Adrenal gland (tissue), 12 donors: ENCODE data around the gene HPRT1. TPM values are rescaled to one million over a fixed set of nuclear protein-coding genes. Genes with fewer than 3 reads are reported as not detected.
"Not testable (repeated sequence)": the region's sequence is repeated elsewhere in the genome, so short reads cannot be mapped to it uniquely, and the experiment has no call there.

ENCODE experiments used
- DNase-seq, 7 donors: peaks; one replicate each; pipeline ENCODE4 v3.0.0-alpha.2; 2019 to 2020
- H3K27ac ChIP-seq, 5 donors: fragments of 200-600 bp; sonication (generic) in 4 of 5; 1 replicate in 3 of 5; 2 replicates in 2 of 5; pipeline versions ENCODE4 v1.5.1 to v1.8.0; 2016 to 2020; ENCODE audit warnings: mild to moderate bottlenecking in 1 of 5
- H3K27me3 ChIP-seq: fragments of 200-600 bp; 2 replicates; pipeline ENCODE4 v1.8.0; 2021
- H3K36me3 ChIP-seq, 2 donors: fragments of 200-600 bp; replicated peaks in 1 of 2; 1 replicate in 1 of 2; 2 replicates in 1 of 2; pipeline versions ENCODE4 v1.5.1 to v1.8.0; 2018 to 2022
- H3K4me1 ChIP-seq, 2 donors: fragments of 200-600 bp; replicated peaks in 1 of 2; 1 replicate in 1 of 2; 2 replicates in 1 of 2; pipeline versions ENCODE4 v1.5.1 to v1.8.0; 2018 to 2021
- H3K4me3 ChIP-seq, 4 donors: fragments of 200-600 bp; sonication (generic) in 3 of 4; one replicate each; pipeline ENCODE4 v1.5.1; 2016 to 2018
- H3K9me3 ChIP-seq, 3 donors: fragments of 200-600 bp; sonication (generic) in 1 of 3; replicated peaks in 1 of 3; 1 replicate in 2 of 3; 2 replicates in 1 of 3; pipeline versions ENCODE4 v1.5.1 to v1.8.0; 2016 to 2021
- CTCF ChIP-seq, 6 experiments: fragments of 450-650 bp in 4 of 6; fragments of 200-600 bp in 2 of 6; sonication (generic) in 1 of 6; IDR thresholded peaks; 1 replicate in 5 of 6; 2 replicates in 1 of 6; pipeline versions ENCODE4 v1.5.1 to v1.8.0; 2016 to 2021; ENCODE audit warnings: antibody characterized with exemption in 6 of 6, mild to moderate bottlenecking in 2 of 6, moderate library complexity in 1 of 6
- POLR2A ChIP-seq, 2 donors: fragments of 450-650 bp; IDR thresholded peaks; one replicate each; pipeline ENCODE4 v1.6.1; 2017; ENCODE audit warnings: antibody characterized with exemption in 2 of 2, mild to moderate bottlenecking in 2 of 2, moderate library complexity in 1 of 2
- WGBS, 4 donors: extraction: QIAGEN DNeasy Blood & Tissue Kit in 2 of 4; methylation state at CpG; one replicate each; pipeline versions ENCODE4 v1.1.5 to v1.1.7; 2013 to 2017; 5-methylcytosine and 5-hydroxymethylcytosine counted together
- intact Hi-C, 2 donors: fragments of 100-400 bp; cut with DNase I; formaldehyde crosslinking; loops; one replicate each; pipeline versions ENCODE4 v1.14.1 to v1.15.0; 2022 to 2023
- polyA plus RNA-seq, 3 donors: library from polyadenylated mRNA; stranded (reverse); fragments of 200-250 nt in 2 of 3; fragments of 350-450 nt in 1 of 3; fragmentation: Illumina TruSeq in 1 of 3; extraction: RNeasy Lipid Tissue Mini Kit (QIAGEN cat#74804) in 1 of 3; gene quantifications; one replicate each; pipeline ENCODE4 v1.2.3, GENCODE V29; 2013 to 2014
- total RNA-seq, 9 donors: library from RNA; depleted of rRNA in 4 of 9; stranded (reverse); fragments of >200 nt in 4 of 9; fragments of 120-200 nt in 1 of 9; fragmentation: NEBNext Ultra II Directional in 1 of 9; extraction: Animal tissue kit (Norgen Biotek cat#: 25700) in 1 of 9; gene quantifications; one replicate each; pipeline versions ENCODE4 v1.1.0 to v1.2.4, GENCODE V29; 2013 to 2023
- donor health status: healthy with polysubstance abuse.
- donor health status: Bipolar disorder and iron deficiency.
- donor health status: DM: yes; HTN: yes; CAD: no.
- donor health status: DM: no; HTN: no; CAD: no.
- donor health status: DM: no; HTN: no; CAD: no.
- donor health status: DM: yes; HTN: yes; CAD: no.

HPRT1 gene
- total and polyA plus RNA-seq, 12 donors = 5.5 to 66.0 (median 26.8) TPM

- no peaks in the 10 kb centered on the region for H3K4me1 ChIP-seq
- peak overlapping the region in 1 of 4 donors; percentile 78 for H3K4me3 ChIP-seq
- DNase-seq = no peak
- no peaks in the 10 kb centered on the region for H3K36me3 ChIP-seq
- intact Hi-C loops = no loop called here
- WGBS, 4 donors = 3 to 50% (median 44%) methylated on average over 12 of the region's 12 CpGs; no CpG with 5 or more reads in 1 of the 4 donors
- H3K27me3 ChIP-seq = no peaks in the 10 kb centered on the region
- H3K27ac ChIP-seq = peak overlapping the region in 3 of 5 donors; percentile 70 to 92 (median 82)
- H3K9me3 ChIP-seq = no peaks in the 10 kb centered on the region
- TF ChIP-seq CTCF (IDR thresholded peaks at IDR 0.05) = no peak
- TF ChIP-seq POLR2A (IDR thresholded peaks at IDR 0.05) = no peak
These were observed 321 bp upstream of the HPRT1 start for GRCh38 chrX:134459683-134460004.

GRCh38 chrX:134460862-134461220 is 876 bp downstream of the HPRT1 start:
- no peaks in the 10 kb centered on the region for H3K4me1 ChIP-seq
- 7 to 48% (median 22%) methylated on average over 6 to 9 of the region's 9 CpGs for WGBS, 4 donors
- peak overlapping the region in 2 of 5 donors; percentile 70 to 92 for H3K27ac ChIP-seq
- H3K4me3 ChIP-seq = peak overlapping the region in 2 of 4 donors; percentile 22 to 78
- no peaks in the 10 kb centered on the region for H3K36me3 ChIP-seq
- intact Hi-C loops = no loop called here
- no peaks in the 10 kb centered on the region for H3K9me3 ChIP-seq
- DNase-seq = no peak
- TF ChIP-seq CTCF (IDR thresholded peaks at IDR 0.05) = no peak
- TF ChIP-seq POLR2A (IDR thresholded peaks at IDR 0.05) = no peak
- H3K27me3 ChIP-seq = no peaks in the 10 kb centered on the region

- TF ChIP-seq POLR2A (IDR thresholded peaks at IDR 0.05) (no peak), CTCF (IDR thresholded peaks at IDR 0.05) (no peak)
- no peaks in the 10 kb centered on the region for H3K36me3 ChIP-seq
- no peak overlapping the region for H3K27ac ChIP-seq
- H3K27me3 ChIP-seq = no peaks in the 10 kb centered on the region
- H3K9me3 ChIP-seq = no peaks in the 10 kb centered on the region
- H3K4me3 ChIP-seq = no peak overlapping the region
- H3K4me1 ChIP-seq = no peaks in the 10 kb centered on the region
- intact Hi-C loops = no loop called here
- 74 to 100% (median 86%) methylated on average over 2 to 3 of the region's 3 CpGs for WGBS, 4 donors
- no peak for DNase-seq
These were observed 1.5 kb downstream of the HPRT1 start for GRCh38 chrX:134461437-134461836.

- H3K4me1 ChIP-seq = no peaks in the 10 kb centered on the region
- no peak for DNase-seq
- H3K36me3 ChIP-seq = no peaks in the 10 kb centered on the region
- intact Hi-C loops = no loop called here
- H3K27ac ChIP-seq = no peak overlapping the region
- no peaks in the 10 kb centered on the region for H3K9me3 ChIP-seq
- TF ChIP-seq CTCF (IDR thresholded peaks at IDR 0.05) (no peak), POLR2A (IDR thresholded peaks at IDR 0.05) (no peak)
- H3K4me3 ChIP-seq = no peak overlapping the region
- H3K27me3 ChIP-seq = no peaks in the 10 kb centered on the region
- 44 to 67% (median 52%) methylated on average over 2 of the region's 2 CpGs for WGBS, 4 donors
These were observed 3.0 kb downstream of the HPRT1 start for GRCh38 chrX:134462927-134463326.

GRCh38 chrX:134464453-134464852 is 4.5 kb downstream of the HPRT1 start:
- H3K36me3 ChIP-seq, H3K27ac ChIP-seq, H3K4me1 ChIP-seq, H3K27me3 ChIP-seq, DNase-seq, intact Hi-C loops, H3K4me3 ChIP-seq, H3K9me3 ChIP-seq: not testable (repeated sequence)
- WGBS, 4 donors = 88 to 90% (median 89%) methylated on average over 5 to 6 of the region's 6 CpGs
